Measurements from ENCODE around the gene BCL2L12.
"Not testable (repeated sequence)": the region's sequence is repeated elsewhere in the genome, so short reads cannot be mapped to it uniquely, and the experiment has no call there.

Gene BCL2L12

GRCh38 chr19:49712397-49712859 lies 46.7 kb downstream of the BCL2L12 start:
- TF ChIP-seq CTCF (IDR thresholded peaks at IDR 0.05; ENCODE audit: low read depth, low read length, missing control alignments): no peak
- in situ Hi-C loops (cut with HindIII; ENCODE audit: low pct_ligation_motif_present, low sequenced_read_pairs): no loop called here

GRCh38 chr19:49713236-49713845 lies 47.6 kb downstream of the BCL2L12 start:
- no peak overlapping the region for H3K4me3 ChIP-seq (ENCODE audit: low read depth, low read length)
- no peaks in the 10 kb centered on the region for H3K36me3 ChIP-seq (replicated peaks)
- in situ Hi-C loops (cut with HindIII; ENCODE audit: low pct_ligation_motif_present, low sequenced_read_pairs): no loop called here
- no peak for DNase-seq
- H3K27ac ChIP-seq: no peak overlapping the region
- no peaks in the 10 kb centered on the region for H3K27me3 ChIP-seq (replicated peaks)
- no peak for TF ChIP-seq CTCF (IDR thresholded peaks at IDR 0.05; ENCODE audit: low read depth, low read length, missing control alignments)

More at GRCh38 chr19:49712397-49712859, 46.7 kb downstream of the BCL2L12 start:
- no peak for DNase-seq
- H3K27ac ChIP-seq: no peak overlapping the region
- H3K27me3 ChIP-seq (replicated peaks): no peaks in the 10 kb centered on the region
- no peak overlapping the region for H3K4me3 ChIP-seq (ENCODE audit: low read depth, low read length)
- no peaks in the 10 kb centered on the region for H3K36me3 ChIP-seq (replicated peaks)

- Histone ChIP-seq H3K4me3 (ENCODE audit: low read depth, low read length) (no peak overlapping the region), H3K36me3 (replicated peaks) (no peaks in the 10 kb centered on the region), H3K27ac (no peak overlapping the region), H3K27me3 (replicated peaks) (no peaks in the 10 kb centered on the region)
- TF ChIP-seq CTCF (IDR thresholded peaks at IDR 0.05; ENCODE audit: low read depth, low read length, missing control alignments): no peak
- no peak for DNase-seq
- in situ Hi-C loops (cut with HindIII; ENCODE audit: low pct_ligation_motif_present, low sequenced_read_pairs): no loop called here
These were observed 50.4 kb downstream of the BCL2L12 start for GRCh38 chr19:49716154-49716553.

- Histone ChIP-seq H3K27me3 (replicated peaks) (no peaks in the 10 kb centered on the region), H3K27ac (no peak overlapping the region), H3K36me3 (replicated peaks) (no peaks in the 10 kb centered on the region), H3K4me3 (ENCODE audit: low read depth, low read length) (no peak overlapping the region)
- peak; percentile 24 for DNase-seq
- no peak for TF ChIP-seq CTCF (IDR thresholded peaks at IDR 0.05; ENCODE audit: low read depth, low read length, missing control alignments)
- in situ Hi-C loops (cut with HindIII; ENCODE audit: low pct_ligation_motif_present, low sequenced_read_pairs): no loop called here
These were observed 52.8 kb downstream of the BCL2L12 start for GRCh38 chr19:49718511-49718910.

GRCh38 chr19:49718991-49719390 lies 53.3 kb downstream of the BCL2L12 start:
- no peak for DNase-seq
- Histone ChIP-seq H3K4me3 (ENCODE audit: low read depth, low read length) (no peak overlapping the region), H3K36me3 (replicated peaks) (no peaks in the 10 kb centered on the region), H3K27me3 (replicated peaks) (no peaks in the 10 kb centered on the region), H3K27ac (no peak overlapping the region)
- in situ Hi-C loops (cut with HindIII; ENCODE audit: low pct_ligation_motif_present, low sequenced_read_pairs): no loop called here
- TF ChIP-seq CTCF (IDR thresholded peaks at IDR 0.05; ENCODE audit: low read depth, low read length, missing control alignments): no peak

- H3K4me3 ChIP-seq (ENCODE audit: low read depth, low read length); DNase-seq; H3K27me3 ChIP-seq (replicated peaks); H3K36me3 ChIP-seq (replicated peaks); in situ Hi-C loops (cut with HindIII; ENCODE audit: low pct_ligation_motif_present, low sequenced_read_pairs); H3K27ac ChIP-seq: not testable (repeated sequence)
These were observed 53.7 kb downstream of the BCL2L12 start for GRCh38 chr19:49719420-49719819.

Data from brain microvascular endothelial cell (primary cell).